ENCODE measurements around the gene FXYD6. TPM values are rescaled to one million over a fixed set of nuclear protein-coding genes. Genes with fewer than 3 reads are reported as not detected.
A peak's percentile ranks its signal among the peaks of the same experiment; 100 is the strongest.
"Not testable (repeated sequence)": the region's sequence is repeated elsewhere in the genome, so short reads cannot be mapped to it uniquely, and the experiment has no call there.

FXYD6 gene, protein sequence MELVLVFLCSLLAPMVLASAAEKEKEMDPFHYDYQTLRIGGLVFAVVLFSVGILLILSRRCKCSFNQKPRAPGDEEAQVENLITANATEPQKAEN
- not detected in 2 replicates for total RNA-seq (2012; rRNA removed)

DNA sequence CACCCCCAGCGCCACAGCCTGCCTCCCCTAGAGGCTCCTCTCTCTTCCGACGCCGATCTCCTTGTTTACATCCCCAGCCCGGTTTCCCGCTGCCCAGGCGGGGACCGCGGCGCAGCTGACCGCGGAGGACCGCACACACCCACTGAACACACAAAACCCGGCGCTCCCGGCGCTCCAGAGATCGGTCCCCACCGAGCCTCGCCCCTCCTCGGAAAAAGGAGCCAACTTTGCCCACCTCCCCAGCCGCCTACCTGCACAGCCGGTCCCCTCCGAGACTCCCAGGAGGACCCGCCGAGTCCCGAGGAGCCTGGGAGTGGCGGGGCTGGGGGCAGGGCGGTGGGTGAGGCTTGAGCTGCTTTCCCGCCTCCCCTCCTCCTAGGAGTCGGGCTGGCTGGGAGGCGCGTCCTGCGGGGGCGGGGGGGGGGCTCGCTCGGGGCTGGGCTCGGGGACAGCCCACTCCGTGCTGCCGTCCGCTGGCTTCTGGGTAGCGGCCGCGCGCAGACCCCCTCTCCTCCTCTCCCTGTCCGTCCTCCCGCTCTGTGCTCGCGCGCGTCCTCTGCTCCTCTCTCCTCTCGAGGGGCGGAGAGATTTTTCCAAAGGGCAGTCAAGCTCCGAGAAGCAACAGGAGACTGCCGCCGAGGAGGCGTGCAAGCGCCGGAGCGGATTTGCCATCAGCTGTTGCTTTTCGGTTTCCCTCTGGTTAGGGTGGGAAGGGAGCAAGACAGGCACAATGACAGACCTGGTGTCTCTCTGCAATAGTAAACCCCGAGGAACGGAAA is at the start of gene FXYD6:
TSS of gene FXYD6 (minus strand) at position 318 of the 779 bp plus-strand sequence. CDS start 33,882 bp downstream, outside the sequence.
- Histone ChIP-seq H3K27me3 (ENCODE audit: control insufficient read depth, insufficient read depth, low read length) (peaks cover 89% of the 10 kb centered on the region), H3K4me2 (ENCODE audit: low read length) (peak within 1 kb of the TSS; percentile 41), H3K4me1 (ENCODE audit: control insufficient read depth, insufficient read depth, low read length) (no peaks in the 10 kb centered on the region), H3K4me3 (ENCODE audit: low read length) (no peak within 1 kb of the TSS), H3K36me3 (ENCODE audit: insufficient read depth, low read length) (no peaks in the 10 kb centered on the region), H3K9me3 (replicated peaks; ENCODE audit: low read length) (no peaks in the 10 kb centered on the region), H3K9ac (ENCODE audit: low read depth, low read length) (no peak within 1 kb of the TSS)

DNA sequence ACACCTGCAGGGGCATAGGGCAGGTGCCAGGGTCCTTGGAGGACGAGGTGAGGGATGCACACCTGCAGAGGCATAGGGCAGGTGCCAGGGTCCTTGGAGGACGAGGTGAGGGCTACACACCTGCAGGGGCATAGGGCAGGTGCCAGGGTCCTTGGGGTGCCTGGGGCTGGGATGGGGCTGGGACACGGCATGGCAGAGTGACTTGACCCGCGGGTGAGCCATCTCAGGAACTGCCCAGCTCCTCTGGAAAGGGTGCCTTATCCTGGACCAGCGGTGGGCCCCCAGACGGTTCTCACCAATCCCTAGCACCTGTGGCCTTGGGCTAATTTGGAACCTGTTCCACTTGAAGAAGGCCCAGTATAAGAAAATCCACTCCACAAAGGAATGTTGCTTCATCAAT is 49.7 kb upstream of the FXYD6 start:
- not testable (repeated sequence) for H3K9me3 ChIP-seq (replicated peaks; ENCODE audit: low read length); H3K9ac ChIP-seq (ENCODE audit: low read depth, low read length); H3K4me3 ChIP-seq (ENCODE audit: low read length); H3K36me3 ChIP-seq (ENCODE audit: insufficient read depth, low read length); H3K4me2 ChIP-seq (ENCODE audit: low read length); H3K4me1 ChIP-seq (ENCODE audit: control insufficient read depth, insufficient read depth, low read length)
- peaks cover 12% of the 10 kb centered on the region for H3K27me3 ChIP-seq (ENCODE audit: control insufficient read depth, insufficient read depth, low read length)

DNA sequence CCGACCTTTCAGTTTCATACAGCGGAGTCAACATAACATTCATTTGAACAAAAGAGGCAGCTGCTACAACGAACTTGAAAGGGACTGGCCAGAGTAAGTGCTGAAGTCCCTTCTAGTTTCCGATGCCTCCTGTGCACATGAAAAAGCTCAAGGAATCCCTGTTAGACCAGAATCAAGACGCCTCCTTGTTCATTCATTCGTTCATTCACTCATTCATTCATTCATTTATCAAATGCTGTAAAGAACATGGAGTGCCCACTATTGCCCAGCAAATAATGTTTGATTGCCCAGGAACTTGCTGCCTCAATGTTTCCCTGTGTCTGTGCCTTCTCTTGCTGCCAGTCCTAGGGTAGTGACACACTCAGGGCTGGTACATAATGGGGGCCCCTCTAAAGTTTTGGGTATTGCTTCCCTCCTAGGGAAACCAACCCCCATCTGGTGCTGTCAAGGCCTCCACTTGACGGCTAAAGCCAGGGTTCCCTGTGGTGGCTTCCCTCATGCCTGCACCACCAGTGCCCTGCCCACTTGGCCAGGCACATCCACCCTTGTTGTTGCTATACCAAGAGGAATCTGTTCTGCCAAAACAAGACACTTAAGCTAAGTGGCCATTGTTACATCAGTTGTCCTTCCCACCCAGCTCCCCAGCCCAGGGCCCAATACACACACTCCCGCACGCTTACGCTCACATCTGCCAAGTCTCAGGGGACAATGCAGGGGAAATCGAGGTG is 48.9 kb upstream of the FXYD6 start:
- no peaks in the 10 kb centered on the region for H3K9me3 ChIP-seq (replicated peaks; ENCODE audit: low read length)
- H3K36me3 ChIP-seq (ENCODE audit: insufficient read depth, low read length) = no peaks in the 10 kb centered on the region
- no peak overlapping the region for H3K4me3 ChIP-seq (ENCODE audit: low read length)
- H3K27me3 ChIP-seq (ENCODE audit: control insufficient read depth, insufficient read depth, low read length) = peaks cover 10% of the 10 kb centered on the region
- no peaks in the 10 kb centered on the region for H3K4me1 ChIP-seq (ENCODE audit: control insufficient read depth, insufficient read depth, low read length)
- no peak overlapping the region for H3K9ac ChIP-seq (ENCODE audit: low read depth, low read length)
- no peak overlapping the region for H3K4me2 ChIP-seq (ENCODE audit: low read length)

DNA sequence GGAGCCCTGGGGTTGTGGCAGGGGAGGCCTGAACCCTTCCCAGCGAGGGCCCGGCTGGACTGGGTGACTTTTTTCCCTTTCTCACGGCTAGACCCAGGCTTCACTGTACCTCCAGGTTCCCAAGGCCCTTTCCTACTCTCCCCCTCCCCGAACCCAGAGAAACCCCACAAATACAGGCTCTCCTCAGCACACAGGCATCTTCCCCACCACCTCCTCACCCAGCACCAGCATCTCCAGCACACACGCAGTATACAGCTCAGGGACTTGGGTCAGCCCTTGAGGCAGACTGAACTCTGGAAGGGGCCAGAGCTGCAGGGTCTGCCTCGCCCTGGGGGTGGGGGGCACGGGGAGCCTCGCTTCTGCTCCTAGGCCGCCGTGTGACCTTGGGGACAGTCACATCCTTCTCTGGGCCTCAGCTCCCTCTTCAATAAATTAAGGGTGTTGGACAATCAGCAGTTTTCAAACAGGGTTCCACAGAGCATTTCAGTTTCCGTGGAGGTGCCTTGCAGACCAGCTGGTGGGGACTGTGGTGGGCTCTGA is 48.2 kb upstream of the FXYD6 start:
- H3K27me3 ChIP-seq (ENCODE audit: control insufficient read depth, insufficient read depth, low read length) = peaks cover 10% of the 10 kb centered on the region
- no peak overlapping the region for H3K4me2 ChIP-seq (ENCODE audit: low read length)
- H3K4me1 ChIP-seq (ENCODE audit: control insufficient read depth, insufficient read depth, low read length) = no peaks in the 10 kb centered on the region
- no peaks in the 10 kb centered on the region for H3K9me3 ChIP-seq (replicated peaks; ENCODE audit: low read length)
- H3K4me3 ChIP-seq (ENCODE audit: low read length) = no peak overlapping the region
- no peak overlapping the region for H3K9ac ChIP-seq (ENCODE audit: low read depth, low read length)
- H3K36me3 ChIP-seq (ENCODE audit: insufficient read depth, low read length) = no peaks in the 10 kb centered on the region

DNA sequence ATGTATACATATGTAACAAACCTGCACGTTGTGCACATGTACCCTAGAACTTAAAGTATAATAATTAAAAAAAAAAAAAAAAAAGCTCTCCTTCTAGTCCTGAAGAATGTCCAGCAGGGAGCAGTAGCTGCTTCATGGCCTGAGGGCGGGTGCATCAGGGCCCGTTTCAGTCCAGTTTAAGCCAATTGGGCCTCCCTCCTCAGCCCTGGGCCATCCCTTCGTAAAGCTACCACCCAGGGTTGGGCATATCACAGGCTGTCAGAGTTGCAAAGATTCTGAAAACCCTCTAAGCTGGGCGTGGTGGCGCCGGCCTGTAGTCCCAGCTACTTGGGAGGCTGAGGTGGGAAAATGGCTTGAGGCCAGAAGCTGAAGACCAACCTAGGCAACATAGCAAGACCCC is 47.3 kb upstream of the FXYD6 start:
- Histone ChIP-seq H3K27me3 (ENCODE audit: control insufficient read depth, insufficient read depth, low read length) (peaks cover 4% of the 10 kb centered on the region), H3K4me1 (ENCODE audit: control insufficient read depth, insufficient read depth, low read length) (no peaks in the 10 kb centered on the region), H3K9ac (ENCODE audit: low read depth, low read length) (no peak overlapping the region), H3K9me3 (replicated peaks; ENCODE audit: low read length) (no peaks in the 10 kb centered on the region), H3K4me3 (ENCODE audit: low read length) (no peak overlapping the region), H3K4me2 (ENCODE audit: low read length) (no peak overlapping the region), H3K36me3 (ENCODE audit: insufficient read depth, low read length) (no peaks in the 10 kb centered on the region)

DNA sequence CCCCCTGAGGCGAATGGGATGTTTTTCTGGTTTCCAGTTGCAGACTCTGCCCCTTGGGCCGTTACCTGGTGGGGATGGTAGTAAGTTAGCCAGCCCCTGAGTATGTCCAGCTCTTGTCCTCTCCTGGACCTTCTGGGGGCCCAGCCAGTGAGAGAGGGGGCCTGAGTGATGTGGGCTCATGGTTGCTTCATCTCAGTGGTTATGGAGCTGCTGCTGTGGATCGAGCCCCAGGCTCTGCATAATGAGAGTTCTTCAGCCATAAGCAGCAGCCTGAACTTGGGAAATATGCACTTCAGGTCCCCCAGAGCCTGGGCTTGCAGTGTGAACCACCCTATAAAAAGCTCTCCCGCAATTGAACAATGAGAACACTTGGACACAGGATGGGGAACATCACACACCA is 46.8 kb upstream of the FXYD6 start:
- no peak overlapping the region for H3K9ac ChIP-seq (ENCODE audit: low read depth, low read length)
- no peaks in the 10 kb centered on the region for H3K4me1 ChIP-seq (ENCODE audit: control insufficient read depth, insufficient read depth, low read length)
- peaks cover 4% of the 10 kb centered on the region for H3K27me3 ChIP-seq (ENCODE audit: control insufficient read depth, insufficient read depth, low read length)
- H3K36me3 ChIP-seq (ENCODE audit: insufficient read depth, low read length) = no peaks in the 10 kb centered on the region
- no peaks in the 10 kb centered on the region for H3K9me3 ChIP-seq (replicated peaks; ENCODE audit: low read length)
- H3K4me3 ChIP-seq (ENCODE audit: low read length) = no peak overlapping the region
- H3K4me2 ChIP-seq (ENCODE audit: low read length) = no peak overlapping the region

DNA sequence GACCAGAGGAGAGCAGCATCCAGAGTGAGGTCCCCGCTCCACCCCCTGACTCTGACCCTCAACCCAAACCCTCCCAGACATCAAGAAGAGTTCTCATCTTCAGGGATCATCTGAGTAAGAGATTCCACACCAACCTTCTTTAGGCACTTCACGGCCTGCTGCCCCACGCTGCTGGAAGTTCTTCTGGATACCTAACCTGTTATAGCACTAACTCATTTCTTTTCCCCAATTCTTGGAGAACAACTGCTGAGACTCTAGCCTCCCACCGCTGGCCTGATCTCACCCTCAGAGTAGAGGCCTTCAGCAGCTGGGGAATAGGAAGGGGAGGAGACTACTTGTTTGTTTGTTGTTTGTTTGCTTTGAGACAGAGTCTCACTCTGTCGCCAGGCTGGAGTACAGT is 45.4 kb upstream of the FXYD6 start:
- no peak overlapping the region for H3K4me3 ChIP-seq (ENCODE audit: low read length)
- no peaks in the 10 kb centered on the region for H3K4me1 ChIP-seq (ENCODE audit: control insufficient read depth, insufficient read depth, low read length)
- no peaks in the 10 kb centered on the region for H3K9me3 ChIP-seq (replicated peaks; ENCODE audit: low read length)
- no peaks in the 10 kb centered on the region for H3K36me3 ChIP-seq (ENCODE audit: insufficient read depth, low read length)
- no peak overlapping the region for H3K4me2 ChIP-seq (ENCODE audit: low read length)
- H3K9ac ChIP-seq (ENCODE audit: low read depth, low read length) = no peak overlapping the region
- no peaks in the 10 kb centered on the region for H3K27me3 ChIP-seq (ENCODE audit: control insufficient read depth, insufficient read depth, low read length)

DNA sequence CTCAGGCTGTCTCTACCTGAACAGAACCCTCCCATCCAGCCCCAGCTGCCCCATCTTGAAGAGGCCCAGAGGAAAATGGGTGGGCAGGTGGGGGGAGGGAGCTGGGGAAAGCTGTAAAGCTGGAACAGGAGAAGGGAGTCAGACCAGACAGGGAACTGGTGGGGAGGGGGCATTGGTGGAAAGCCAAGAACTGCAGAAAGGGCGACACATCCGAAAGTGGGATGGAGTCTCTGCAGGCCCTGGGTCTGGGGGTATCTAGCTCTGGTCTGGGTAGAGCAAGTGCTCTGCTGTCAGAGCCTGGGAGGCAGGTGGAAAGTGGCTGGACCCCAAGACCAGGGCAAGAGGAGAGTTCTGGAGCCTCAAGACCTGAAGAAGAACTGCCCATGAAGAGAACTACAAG is 45.0 kb upstream of the FXYD6 start:
- no peaks in the 10 kb centered on the region for H3K36me3 ChIP-seq (ENCODE audit: insufficient read depth, low read length)
- H3K27me3 ChIP-seq (ENCODE audit: control insufficient read depth, insufficient read depth, low read length) = peaks cover under 1% of the 10 kb centered on the region
- H3K9ac ChIP-seq (ENCODE audit: low read depth, low read length) = no peak overlapping the region
- H3K9me3 ChIP-seq (replicated peaks; ENCODE audit: low read length) = no peaks in the 10 kb centered on the region
- H3K4me2 ChIP-seq (ENCODE audit: low read length) = no peak overlapping the region
- no peak overlapping the region for H3K4me3 ChIP-seq (ENCODE audit: low read length)
- H3K4me1 ChIP-seq (ENCODE audit: control insufficient read depth, insufficient read depth, low read length) = no peaks in the 10 kb centered on the region

DNA sequence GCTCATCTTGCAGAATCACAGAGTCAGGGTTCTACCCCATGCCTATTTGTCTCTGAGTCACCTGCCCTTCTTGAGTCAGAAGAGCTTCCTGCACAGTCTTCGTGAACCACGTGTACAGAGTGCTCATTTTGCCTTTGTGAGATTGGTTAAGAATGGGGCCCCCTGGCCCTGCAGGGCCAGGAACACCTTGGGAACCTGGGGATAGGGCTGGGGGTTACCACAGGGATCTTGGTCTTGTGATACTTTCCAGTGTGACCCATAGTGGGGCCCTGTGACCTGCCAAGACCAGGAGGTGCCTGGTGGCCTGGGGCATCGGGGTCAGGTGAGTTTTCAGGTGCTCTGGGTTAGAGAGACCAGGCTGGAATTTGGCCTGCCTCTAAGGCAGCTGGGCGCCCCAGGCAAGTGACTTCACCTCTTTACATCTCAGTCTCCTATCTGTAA is 43.3 kb upstream of the FXYD6 start:
- H3K27me3 ChIP-seq (ENCODE audit: control insufficient read depth, insufficient read depth, low read length) = peaks cover 4% of the 10 kb centered on the region
- no peaks in the 10 kb centered on the region for H3K4me1 ChIP-seq (ENCODE audit: control insufficient read depth, insufficient read depth, low read length)
- H3K4me3 ChIP-seq (ENCODE audit: low read length) = no peak overlapping the region
- no peak overlapping the region for H3K9ac ChIP-seq (ENCODE audit: low read depth, low read length)
- H3K9me3 ChIP-seq (replicated peaks; ENCODE audit: low read length) = no peaks in the 10 kb centered on the region
- no peaks in the 10 kb centered on the region for H3K36me3 ChIP-seq (ENCODE audit: insufficient read depth, low read length)
- H3K4me2 ChIP-seq (ENCODE audit: low read length) = no peak overlapping the region

DNA sequence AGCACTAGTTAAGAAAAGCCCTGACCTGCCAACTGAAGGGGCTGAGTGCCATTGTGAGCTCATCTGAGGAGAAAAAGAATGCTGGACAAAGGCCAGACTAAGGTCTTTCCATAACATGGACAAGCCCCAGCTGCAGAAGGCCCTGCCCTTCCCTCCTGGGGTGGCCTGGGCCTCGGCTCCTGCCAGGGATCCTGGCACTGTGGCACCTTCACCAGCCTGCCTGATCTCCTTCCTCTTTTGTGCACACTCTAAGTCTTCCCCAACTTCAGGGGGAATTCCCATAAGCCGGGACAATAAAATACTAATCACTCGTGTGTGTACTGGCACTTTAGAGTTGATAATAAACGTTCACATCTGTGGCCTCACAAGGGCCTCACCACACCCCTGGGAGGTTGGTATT is 42.9 kb upstream of the FXYD6 start:
- no peaks in the 10 kb centered on the region for H3K36me3 ChIP-seq (ENCODE audit: insufficient read depth, low read length)
- no peak overlapping the region for H3K9ac ChIP-seq (ENCODE audit: low read depth, low read length)
- H3K4me1 ChIP-seq (ENCODE audit: control insufficient read depth, insufficient read depth, low read length) = no peaks in the 10 kb centered on the region
- H3K4me3 ChIP-seq (ENCODE audit: low read length) = no peak overlapping the region
- H3K27me3 ChIP-seq (ENCODE audit: control insufficient read depth, insufficient read depth, low read length) = peaks cover 8% of the 10 kb centered on the region
- no peak overlapping the region for H3K4me2 ChIP-seq (ENCODE audit: low read length)
- H3K9me3 ChIP-seq (replicated peaks; ENCODE audit: low read length) = no peaks in the 10 kb centered on the region

DNA sequence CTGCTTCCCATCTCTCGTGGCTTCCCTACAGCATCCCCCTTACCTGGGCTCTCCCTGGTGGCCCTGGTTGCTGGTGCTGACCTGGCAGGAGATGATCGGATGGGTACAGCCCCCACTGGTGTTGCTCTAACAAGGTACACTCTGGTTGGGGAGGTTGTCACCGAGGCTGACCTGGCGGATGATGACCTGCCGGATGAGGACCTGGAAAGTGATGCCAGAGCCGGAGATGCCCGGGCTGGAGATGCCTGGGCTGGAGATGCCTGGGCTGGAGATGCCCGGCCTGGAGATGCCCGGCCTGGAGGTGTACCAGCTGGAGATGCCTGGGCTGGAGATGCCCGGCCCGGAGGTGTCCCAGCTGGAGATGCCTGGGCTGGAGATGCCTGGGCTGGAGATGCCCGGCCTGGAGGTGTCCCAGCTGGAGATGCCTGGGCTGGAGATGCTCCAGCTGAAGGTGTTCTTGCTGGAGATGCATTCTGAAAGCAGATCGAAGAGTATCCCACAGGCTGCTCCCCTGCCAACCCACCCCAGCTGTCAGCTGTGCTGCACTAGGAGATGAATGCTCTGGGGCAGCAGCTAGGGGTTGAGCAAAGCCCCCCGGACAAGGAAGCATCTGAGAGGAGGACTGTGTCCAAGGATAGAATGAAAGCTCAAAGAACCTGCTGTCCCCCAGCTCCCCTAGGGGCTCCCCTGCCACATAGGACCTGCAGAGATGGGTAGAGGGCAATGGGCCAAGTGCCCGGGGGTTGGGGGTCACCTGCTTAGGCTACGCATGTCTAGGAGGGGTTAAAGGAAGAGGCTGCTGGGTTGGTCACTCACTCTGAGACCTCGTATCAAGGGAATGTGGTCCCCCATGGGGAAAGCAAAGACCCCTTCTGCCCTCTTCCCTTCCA is 42.2 kb upstream of the FXYD6 start:
- Histone ChIP-seq H3K36me3 (ENCODE audit: insufficient read depth, low read length) (no peaks in the 10 kb centered on the region), H3K27me3 (ENCODE audit: control insufficient read depth, insufficient read depth, low read length) (peaks cover 11% of the 10 kb centered on the region), H3K4me1 (ENCODE audit: control insufficient read depth, insufficient read depth, low read length) (no peaks in the 10 kb centered on the region), H3K4me2 (ENCODE audit: low read length) (no peak overlapping the region), H3K9me3 (replicated peaks; ENCODE audit: low read length) (no peaks in the 10 kb centered on the region), H3K9ac (ENCODE audit: low read depth, low read length) (no peak overlapping the region), H3K4me3 (ENCODE audit: low read length) (no peak overlapping the region)
